ENCODE measurements around the gene SCLT1.

The SCLT1 gene

GRCh38 chr4:128835498-128836222, 257.7 kb downstream of the SCLT1 start:
- DNase-seq = no peak
